ENCODE measurements around the gene ARSJ. TPM values are rescaled to one million over a fixed set of nuclear protein-coding genes. Genes with fewer than 3 reads are reported as not detected.

The ARSJ gene
- total and polyA plus RNA-seq, 2 experiments from 2014 or later, result 4.3 to 6.6 TPM

DNA sequence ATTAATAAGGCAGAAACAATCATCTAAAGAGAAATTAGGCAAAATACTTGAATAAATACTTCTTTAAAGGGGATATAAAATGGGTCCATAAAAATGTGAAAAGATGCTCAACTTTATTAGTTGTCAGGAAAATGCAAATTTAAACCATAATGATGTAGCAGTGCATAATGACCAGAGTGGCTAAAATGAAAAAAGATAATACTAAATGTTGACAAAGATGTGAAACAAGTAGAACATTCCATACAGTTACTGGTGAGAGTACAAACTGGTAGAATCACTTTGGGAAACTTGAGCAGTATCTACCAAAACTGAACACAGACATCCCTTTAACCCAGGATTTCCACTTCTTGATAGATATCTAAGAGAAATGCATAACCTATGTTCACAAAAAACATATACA is 5.0 kb downstream of the ARSJ start:
- no peak for ATAC-seq
- H3K4me3 Mint-ChIP-seq, result no peak overlapping the region
- no peak for TF ChIP-seq ZNF331 (CRISPR knock-in tag; IDR thresholded peaks at IDR 0.05; ENCODE audit: low read depth)
- TF ChIP-seq, protein P1, sequence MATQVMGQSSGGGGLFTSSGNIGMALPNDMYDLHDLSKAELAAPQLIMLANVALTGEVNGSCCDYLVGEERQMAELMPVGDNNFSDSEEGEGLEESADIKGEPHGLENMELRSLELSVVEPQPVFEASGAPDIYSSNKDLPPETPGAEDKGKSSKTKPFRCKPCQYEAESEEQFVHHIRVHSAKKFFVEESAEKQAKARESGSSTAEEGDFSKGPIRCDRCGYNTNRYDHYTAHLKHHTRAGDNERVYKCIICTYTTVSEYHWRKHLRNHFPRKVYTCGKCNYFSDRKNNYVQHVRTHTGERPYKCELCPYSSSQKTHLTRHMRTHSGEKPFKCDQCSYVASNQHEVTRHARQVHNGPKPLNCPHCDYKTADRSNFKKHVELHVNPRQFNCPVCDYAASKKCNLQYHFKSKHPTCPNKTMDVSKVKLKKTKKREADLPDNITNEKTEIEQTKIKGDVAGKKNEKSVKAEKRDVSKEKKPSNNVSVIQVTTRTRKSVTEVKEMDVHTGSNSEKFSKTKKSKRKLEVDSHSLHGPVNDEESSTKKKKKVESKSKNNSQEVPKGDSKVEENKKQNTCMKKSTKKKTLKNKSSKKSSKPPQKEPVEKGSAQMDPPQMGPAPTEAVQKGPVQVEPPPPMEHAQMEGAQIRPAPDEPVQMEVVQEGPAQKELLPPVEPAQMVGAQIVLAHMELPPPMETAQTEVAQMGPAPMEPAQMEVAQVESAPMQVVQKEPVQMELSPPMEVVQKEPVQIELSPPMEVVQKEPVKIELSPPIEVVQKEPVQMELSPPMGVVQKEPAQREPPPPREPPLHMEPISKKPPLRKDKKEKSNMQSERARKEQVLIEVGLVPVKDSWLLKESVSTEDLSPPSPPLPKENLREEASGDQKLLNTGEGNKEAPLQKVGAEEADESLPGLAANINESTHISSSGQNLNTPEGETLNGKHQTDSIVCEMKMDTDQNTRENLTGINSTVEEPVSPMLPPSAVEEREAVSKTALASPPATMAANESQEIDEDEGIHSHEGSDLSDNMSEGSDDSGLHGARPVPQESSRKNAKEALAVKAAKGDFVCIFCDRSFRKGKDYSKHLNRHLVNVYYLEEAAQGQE (IDR thresholded peaks at IDR 0.05; ENCODE audit: unreplicated experiment), result no peak
- TF ChIP-seq, protein P2, sequence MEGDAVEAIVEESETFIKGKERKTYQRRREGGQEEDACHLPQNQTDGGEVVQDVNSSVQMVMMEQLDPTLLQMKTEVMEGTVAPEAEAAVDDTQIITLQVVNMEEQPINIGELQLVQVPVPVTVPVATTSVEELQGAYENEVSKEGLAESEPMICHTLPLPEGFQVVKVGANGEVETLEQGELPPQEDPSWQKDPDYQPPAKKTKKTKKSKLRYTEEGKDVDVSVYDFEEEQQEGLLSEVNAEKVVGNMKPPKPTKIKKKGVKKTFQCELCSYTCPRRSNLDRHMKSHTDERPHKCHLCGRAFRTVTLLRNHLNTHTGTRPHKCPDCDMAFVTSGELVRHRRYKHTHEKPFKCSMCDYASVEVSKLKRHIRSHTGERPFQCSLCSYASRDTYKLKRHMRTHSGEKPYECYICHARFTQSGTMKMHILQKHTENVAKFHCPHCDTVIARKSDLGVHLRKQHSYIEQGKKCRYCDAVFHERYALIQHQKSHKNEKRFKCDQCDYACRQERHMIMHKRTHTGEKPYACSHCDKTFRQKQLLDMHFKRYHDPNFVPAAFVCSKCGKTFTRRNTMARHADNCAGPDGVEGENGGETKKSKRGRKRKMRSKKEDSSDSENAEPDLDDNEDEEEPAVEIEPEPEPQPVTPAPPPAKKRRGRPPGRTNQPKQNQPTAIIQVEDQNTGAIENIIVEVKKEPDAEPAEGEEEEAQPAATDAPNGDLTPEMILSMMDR (conservative IDR thresholded peaks at IDR 0.05; ENCODE audit: low read depth in 2 of 2), result no peak
- TF ChIP-seq POLR2AphosphoS5 (IDR thresholded peaks at IDR 0.05; ENCODE audit: low read depth), result no peak
- TF ChIP-seq JUNB (IDR thresholded peaks at IDR 0.05; ENCODE audit: unreplicated experiment), result no peak
- no peak for TF ChIP-seq STAT1 (IDR thresholded peaks at IDR 0.05; ENCODE audit: unreplicated experiment)
- TF ChIP-seq EZH2 (IDR thresholded peaks at IDR 0.05; ENCODE audit: low read depth, unreplicated experiment), result no peak
- TF ChIP-seq NANOG (IDR thresholded peaks at IDR 0.05; ENCODE audit: borderline replicate concordance), result no peak
- TF ChIP-seq ZNF462 (CRISPR knock-in tag; IDR thresholded peaks at IDR 0.05), result no peak
- TF ChIP-seq ZNF114 (CRISPR knock-in tag; IDR thresholded peaks at IDR 0.05), result no peak
- no peak for TF ChIP-seq ETS1 (IDR thresholded peaks at IDR 0.05)
- no peak for TF ChIP-seq EZH2phosphoT487 (IDR thresholded peaks at IDR 0.05; ENCODE audit: unreplicated experiment)
- no peak for TF ChIP-seq CREB1 (CRISPR knock-in tag; IDR thresholded peaks at IDR 0.05; ENCODE audit: low read depth)
- H3K27ac Mint-ChIP-seq, result no peak overlapping the region
- peaks cover 13% of the 10 kb centered on the region for H3K27me3 ChIP-seq (ENCODE audit: insufficient read depth)
- peaks cover 5% of the 10 kb centered on the region for H3K4me1 ChIP-seq (ENCODE audit: insufficient read depth)
- H2AFZ ChIP-seq, result no peak overlapping the region
- no peak overlapping the region for H3K27ac ChIP-seq (ENCODE audit: low read depth)
- H3K4me3 ChIP-seq, result no peak overlapping the region
- peaks cover 4% of the 10 kb centered on the region; the same call in 1 of the 3 replicates for H3K36me3 Mint-ChIP-seq (ENCODE audit: low read depth)
- no peaks in the 10 kb centered on the region for H3F3A ChIP-seq (replicated peaks; ENCODE audit: low read depth)
- H4K20me1 ChIP-seq (replicated peaks; ENCODE audit: insufficient read depth), result no peaks in the 10 kb centered on the region
- no peaks in the 10 kb centered on the region; the same call in 2 of the 3 replicates for H3K9me3 Mint-ChIP-seq
- H3K4me1 Mint-ChIP-seq, result peaks cover 17% of the 10 kb centered on the region
- H3K4me2 ChIP-seq, result no peak overlapping the region
- H3K36me3 ChIP-seq (ENCODE audit: insufficient read depth), result no peaks in the 10 kb centered on the region
- peaks cover 9% of the 10 kb centered on the region for H3K27me3 Mint-ChIP-seq (ENCODE audit: insufficient read depth, low read depth, poor library complexity)
- H3K79me2 ChIP-seq (replicated peaks; ENCODE audit: insufficient read depth), result peaks cover 30% of the 10 kb centered on the region
- no peak for DNase-seq (ENCODE audit: low spot score)
- no peaks in the 10 kb centered on the region for H3K9me2 ChIP-seq (ENCODE audit: insufficient read depth)

All from GM23338 (cell line).